ENCODE measurements around the gene UVSSA. TPM values are rescaled to one million over a fixed set of nuclear protein-coding genes. Genes with fewer than 3 reads are reported as not detected.

The UVSSA gene
- total RNA-seq, 2 experiments from 2014 or later: 19.1 to 23.0 TPM

DNA sequence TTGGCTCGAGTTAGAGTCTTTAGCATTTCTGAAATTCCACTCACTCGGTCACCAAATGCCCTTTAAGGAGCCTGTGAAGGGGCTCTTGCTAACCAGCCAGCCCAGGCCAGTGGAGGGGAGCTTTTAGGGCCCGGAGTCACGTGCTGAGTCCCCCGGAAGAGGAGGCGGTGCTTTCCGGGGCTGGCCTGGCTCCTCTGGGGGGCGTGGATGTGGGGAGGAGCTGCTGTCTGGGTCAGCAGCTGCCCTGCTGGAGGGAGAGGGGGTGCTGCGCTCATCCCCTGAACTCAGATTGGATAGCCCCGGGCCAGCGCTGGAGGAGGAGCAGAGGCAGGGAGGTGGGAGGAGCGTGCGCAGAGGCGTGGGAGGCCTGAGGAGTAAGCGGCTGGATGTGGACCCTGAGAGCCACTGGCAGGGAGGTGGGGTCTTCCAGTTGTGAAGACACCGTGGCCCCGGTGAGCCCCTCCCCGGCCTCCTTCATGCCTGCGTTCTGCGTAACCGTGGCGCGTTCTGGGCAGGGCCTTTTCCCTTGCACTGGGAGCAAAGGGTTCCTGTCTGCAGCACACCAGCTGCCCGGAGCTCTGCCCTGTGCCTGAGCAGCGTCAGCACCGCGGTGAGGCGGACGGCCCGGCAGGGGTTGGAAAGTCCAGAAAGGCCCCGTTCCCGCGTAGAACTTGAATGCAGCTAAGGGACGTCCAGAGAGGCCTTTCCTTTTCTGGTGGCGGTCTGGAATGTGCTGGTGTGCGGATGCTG, 37.6 kb upstream of the UVSSA start:
- Mint-ChIP-seq H3K9me3 (no peaks in the 10 kb centered on the region), H3K27ac (peak overlapping the region; percentile 85), H3K27me3 (no peaks in the 10 kb centered on the region), H3K4me1 (peaks cover 73% of the 10 kb centered on the region), H3K36me3 (ENCODE audit: low read depth) (peaks cover 44% of the 10 kb centered on the region), H3K4me3 (peak overlapping the region; percentile 57)
- DNase-seq: peak; percentile 57
- ChIA-PET CTCF (interaction anchor here (0.8 to 2.2 kb wide), 4 partner anchors 10 to 178 kb away, joined by 3 to 7 read pairs (median 4); no protein-coding TSS in a partner anchor), POLR2A (no interaction called here)

DNA sequence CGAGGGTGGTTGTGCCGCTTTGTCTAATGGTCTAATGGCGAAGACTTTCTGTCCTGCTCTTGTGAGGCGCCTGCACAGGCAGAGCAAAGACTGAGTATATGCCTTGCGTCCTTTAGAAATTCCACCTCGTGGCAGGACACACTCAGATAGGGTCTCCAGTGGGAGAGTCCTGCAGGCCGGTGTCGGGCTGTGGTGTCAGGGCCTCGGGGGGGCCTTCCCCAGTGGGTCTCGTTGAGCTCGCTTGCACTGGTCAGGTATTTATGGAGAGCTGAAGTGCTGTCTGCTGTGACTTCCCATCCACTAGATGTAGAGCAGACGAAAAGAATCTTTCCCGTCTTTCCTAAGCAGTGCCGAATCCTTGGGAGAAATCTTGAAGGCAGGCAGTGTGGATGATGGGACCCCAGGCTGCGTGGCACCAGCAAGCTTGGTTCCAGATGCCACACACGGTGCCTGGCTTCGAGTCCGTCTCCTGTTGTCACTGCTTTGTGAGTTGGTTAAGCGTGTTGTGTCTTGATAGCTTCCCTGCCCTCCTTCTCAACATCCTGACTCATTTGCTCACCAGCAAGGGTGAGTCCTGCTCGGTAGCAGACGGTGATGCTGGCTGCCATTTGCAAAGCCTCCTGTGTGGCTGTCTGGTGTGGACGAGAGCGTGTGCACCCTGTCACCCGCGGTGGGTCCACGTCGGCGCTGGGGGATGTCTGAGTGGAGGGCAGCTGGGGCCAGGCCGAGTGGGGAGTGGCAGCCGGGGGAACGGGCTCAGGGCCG, 36.8 kb upstream of the UVSSA start:
- H3K27me3 Mint-ChIP-seq: no peaks in the 10 kb centered on the region
- peak overlapping the region; percentile 68 for H3K27ac Mint-ChIP-seq
- peaks cover 74% of the 10 kb centered on the region for H3K4me1 Mint-ChIP-seq
- peak overlapping the region; percentile 57 for H3K4me3 Mint-ChIP-seq
- H3K9me3 Mint-ChIP-seq: no peaks in the 10 kb centered on the region
- ChIA-PET POLR2A (no interaction called here), CTCF (interaction anchor here (0.8 to 2.2 kb wide), 3 partner anchors 19 to 53 kb away, joined by 3 to 7 read pairs (median 3); no protein-coding TSS in a partner anchor)
- peaks cover 49% of the 10 kb centered on the region for H3K36me3 Mint-ChIP-seq (ENCODE audit: low read depth)
- no peak for DNase-seq

- Mint-ChIP-seq H3K36me3 (ENCODE audit: low read depth) (peaks cover 48% of the 10 kb centered on the region), H3K4me3 (peak overlapping the region; percentile 29), H3K9me3 (no peaks in the 10 kb centered on the region)
These were observed 36.0 kb upstream of the UVSSA start for GRCh38 chr4:1310796-1311631.

DNA sequence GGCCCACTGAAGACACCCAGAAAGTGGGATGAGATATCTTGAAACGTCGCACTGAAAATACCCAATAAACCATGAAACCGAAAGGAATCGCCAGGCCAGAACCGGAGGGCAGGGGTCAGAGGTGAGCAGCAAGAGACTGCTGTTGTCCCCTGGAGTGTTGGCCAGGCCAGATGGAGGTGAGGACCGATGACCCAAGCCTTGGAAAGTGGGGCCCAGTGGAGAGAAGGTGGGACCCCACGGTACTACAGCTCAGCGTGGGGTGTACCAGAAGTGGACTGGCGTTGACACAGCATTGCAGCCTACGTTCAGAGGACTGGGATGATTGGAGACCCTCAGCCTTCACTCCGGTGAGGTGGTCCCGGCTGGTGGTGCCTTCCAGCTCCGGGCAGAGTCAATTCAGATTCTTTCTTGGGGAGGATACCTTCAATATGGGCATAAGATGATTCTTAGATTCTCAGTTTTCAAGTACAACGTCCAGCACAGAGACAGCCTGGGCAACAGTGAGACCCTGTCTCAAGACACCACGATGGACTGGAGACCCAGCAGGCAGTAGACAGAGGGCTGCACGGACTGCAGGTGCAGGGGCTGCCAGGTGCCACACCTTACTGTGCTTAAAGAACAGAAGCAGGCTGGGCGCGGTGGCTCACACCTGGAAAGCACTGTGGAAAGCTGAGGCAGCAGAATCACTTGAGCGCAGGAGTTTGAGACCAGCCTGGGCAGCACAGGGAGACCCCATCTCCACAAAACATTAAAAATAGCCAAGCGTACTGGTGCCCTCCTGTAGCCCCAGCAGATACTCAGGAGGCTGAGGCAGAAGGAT, 34.0 kb upstream of the UVSSA start:
- Mint-ChIP-seq H3K27ac (no peak overlapping the region), H3K4me3 (no peak overlapping the region), H3K36me3 (ENCODE audit: low read depth) (peaks cover 56% of the 10 kb centered on the region), H3K4me1 (peaks cover 66% of the 10 kb centered on the region), H3K9me3 (no peaks in the 10 kb centered on the region), H3K27me3 (no peaks in the 10 kb centered on the region)
- no peak for DNase-seq
- ChIA-PET CTCF (no interaction called here), POLR2A (no interaction called here)

More at GRCh38 chr4:1310796-1311631, 36.0 kb upstream of the UVSSA start:
- Mint-ChIP-seq H3K4me1 (peaks cover 72% of the 10 kb centered on the region), H3K27me3 (no peaks in the 10 kb centered on the region), H3K27ac (peak overlapping the region; percentile 82)
- CTCF ChIA-PET: interaction anchor here (0.8 to 1.5 kb wide), 2 partner anchors 19 to 44 kb away, joined by 3 read pairs; no protein-coding TSS in a partner anchor
- DNase-seq: peak; percentile 25
- POLR2A ChIA-PET: no interaction called here

GRCh38 chr4:1315306-1315705, 31.7 kb upstream of the UVSSA start:
- no peaks in the 10 kb centered on the region for H3K27me3 Mint-ChIP-seq
- H3K36me3 Mint-ChIP-seq (ENCODE audit: low read depth): peaks cover 63% of the 10 kb centered on the region
- CTCF ChIA-PET: interaction anchor here (1.6 kb wide), 1 partner anchor 25 kb away, joined by 3 read pairs; no protein-coding TSS in a partner anchor
- POLR2A ChIA-PET: no interaction called here
- no peak overlapping the region for H3K4me3 Mint-ChIP-seq
- DNase-seq: no peak
- H3K27ac Mint-ChIP-seq: no peak overlapping the region
- H3K9me3 Mint-ChIP-seq: no peaks in the 10 kb centered on the region
- peaks cover 51% of the 10 kb centered on the region for H3K4me1 Mint-ChIP-seq

GRCh38 chr4:1315836-1316536, 31.0 kb upstream of the UVSSA start:
- peaks cover 67% of the 10 kb centered on the region for H3K36me3 Mint-ChIP-seq (ENCODE audit: low read depth)
- DNase-seq: peak; percentile 50
- CTCF ChIA-PET: interaction anchor here (1.6 kb wide), 1 partner anchor 25 kb away, joined by 3 read pairs; no protein-coding TSS in a partner anchor

GRCh38 chr4:1316537-1317168, 30.4 kb upstream of the UVSSA start:
- peaks cover 39% of the 10 kb centered on the region for H3K4me1 Mint-ChIP-seq
- POLR2A ChIA-PET: no interaction called here
- H3K9me3 Mint-ChIP-seq: no peaks in the 10 kb centered on the region
- peak overlapping the region; percentile 71 for H3K27ac Mint-ChIP-seq
- no peaks in the 10 kb centered on the region for H3K27me3 Mint-ChIP-seq
- CTCF ChIA-PET: interaction anchor here (1.6 kb wide), 1 partner anchor 26 kb away, joined by 3 read pairs; no protein-coding TSS in a partner anchor
- no peak for DNase-seq
- no peak overlapping the region for H3K4me3 Mint-ChIP-seq
- H3K36me3 Mint-ChIP-seq (ENCODE audit: low read depth): peaks cover 61% of the 10 kb centered on the region

More at GRCh38 chr4:1315836-1316536, 31.0 kb upstream of the UVSSA start:
- Mint-ChIP-seq H3K4me3 (no peak overlapping the region), H3K27me3 (no peaks in the 10 kb centered on the region), H3K4me1 (peaks cover 45% of the 10 kb centered on the region), H3K9me3 (no peaks in the 10 kb centered on the region), H3K27ac (peak overlapping the region; percentile 87)
- POLR2A ChIA-PET: no interaction called here

DNA sequence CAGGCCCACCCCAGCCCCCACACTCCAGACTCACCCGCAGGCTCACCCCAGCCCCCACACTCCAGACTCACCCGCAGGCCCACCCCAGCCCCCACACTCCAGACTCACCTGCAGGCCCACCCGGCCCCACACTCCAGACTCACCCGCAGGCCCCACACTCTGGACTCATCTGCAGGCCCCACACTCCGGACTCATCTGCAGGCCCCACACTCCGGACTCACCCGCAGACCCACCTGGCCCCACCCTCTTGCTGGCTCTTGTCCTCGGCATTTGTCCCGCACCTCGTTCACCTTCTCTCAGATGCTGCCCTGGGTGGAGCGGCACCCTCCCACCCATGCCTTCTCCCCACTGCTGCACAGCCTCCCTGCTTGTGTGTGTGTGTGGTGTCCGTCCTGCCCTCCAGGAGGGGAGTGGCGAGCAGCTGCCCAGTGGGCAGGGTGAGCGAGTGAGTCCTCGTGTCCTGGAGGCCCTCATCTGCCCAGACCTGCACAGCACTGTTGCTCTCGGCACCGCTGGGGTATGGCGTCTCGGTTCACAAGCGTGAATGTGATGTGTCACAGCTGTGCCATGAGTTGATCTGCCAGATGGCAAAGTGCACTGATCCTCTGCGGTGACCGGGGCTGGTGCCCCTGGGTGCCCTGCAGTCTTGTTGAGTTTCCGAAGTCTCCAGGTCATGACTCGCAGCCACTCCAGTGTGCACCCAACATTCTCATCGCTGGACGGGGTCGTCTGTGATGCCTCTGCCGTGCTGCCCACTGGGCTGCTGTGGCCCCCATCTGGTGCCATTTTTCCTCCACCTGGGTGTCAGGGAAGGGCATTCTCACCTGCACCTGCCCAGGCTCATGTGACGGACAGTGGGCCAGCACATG, 29.6 kb upstream of the UVSSA start:
- ChIA-PET POLR2A (no interaction called here), CTCF (no interaction called here)
- DNase-seq: no peak
- Mint-ChIP-seq H3K36me3 (ENCODE audit: low read depth) (peaks cover 57% of the 10 kb centered on the region), H3K4me1 (peaks cover 33% of the 10 kb centered on the region), H3K9me3 (no peaks in the 10 kb centered on the region), H3K4me3 (no peak overlapping the region), H3K27me3 (no peaks in the 10 kb centered on the region), H3K27ac (peak overlapping the region; percentile 2)

DNA sequence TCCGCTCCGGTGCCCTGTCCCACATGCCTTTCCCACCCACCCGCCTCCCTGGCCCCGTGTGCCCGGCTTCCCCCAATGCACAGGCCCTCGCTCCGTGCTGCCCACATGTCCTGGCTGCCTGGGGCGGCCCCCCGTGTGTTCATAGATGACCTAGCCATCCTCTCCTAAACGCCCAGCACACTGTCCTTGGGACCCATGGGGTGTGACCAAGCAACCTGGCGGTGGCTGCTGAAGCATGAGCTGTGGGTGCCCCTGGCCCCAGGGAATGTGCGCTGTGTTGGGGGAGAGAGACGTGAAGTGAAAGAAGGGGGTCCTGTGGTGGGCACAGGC, 29.0 kb upstream of the UVSSA start:
- no peaks in the 10 kb centered on the region for H3K9me3 Mint-ChIP-seq
- no peaks in the 10 kb centered on the region for H3K27me3 Mint-ChIP-seq
- ChIA-PET CTCF (no interaction called here), POLR2A (no interaction called here)
- peaks cover 33% of the 10 kb centered on the region for H3K4me1 Mint-ChIP-seq
- no peak overlapping the region for H3K27ac Mint-ChIP-seq
- H3K4me3 Mint-ChIP-seq: no peak overlapping the region
- peaks cover 54% of the 10 kb centered on the region for H3K36me3 Mint-ChIP-seq (ENCODE audit: low read depth)
- DNase-seq: no peak

GRCh38 chr4:1318488-1319213, 28.4 kb upstream of the UVSSA start:
- no peaks in the 10 kb centered on the region for H3K27me3 Mint-ChIP-seq
- ChIA-PET POLR2A (no interaction called here), CTCF (no interaction called here)
- H3K36me3 Mint-ChIP-seq (ENCODE audit: low read depth): peaks cover 48% of the 10 kb centered on the region
- no peak overlapping the region for H3K4me3 Mint-ChIP-seq
- H3K27ac Mint-ChIP-seq: no peak overlapping the region
- DNase-seq: no peak
- H3K9me3 Mint-ChIP-seq: no peaks in the 10 kb centered on the region
- peaks cover 30% of the 10 kb centered on the region for H3K4me1 Mint-ChIP-seq
